ENCODE results near the gene KDM4B. TPM values are rescaled to one million over a fixed set of nuclear protein-coding genes. Genes with fewer than 3 reads are reported as not detected.

KDM4B gene
- total and polyA plus RNA-seq, 2 of the 8 experiments (the other 6 are each of a cell fraction or from before 2014, with no cell fraction given), result 12.0 to 31.9 TPM

- FAIRE-seq (no peak), DNase-seq (ENCODE audit: low read depth in 1 of 2, low spot score in 2 of 2) (no peak)
- no peak overlapping the region for H2BK15ac ChIP-seq (ENCODE audit: low read length)
- H2BK12ac ChIP-seq (ENCODE audit: low read depth, low read length), result no peak overlapping the region
- no peak overlapping the region for H3K18ac ChIP-seq (ENCODE audit: extremely low read depth, low read length)
- H4K20me1 ChIP-seq (replicated peaks in 1 of 2; ENCODE audit: control insufficient read depth in 1 of 2, insufficient read depth in 2 of 2, low read length in 2 of 2), result peaks cover 4 to 5% of the 10 kb centered on the region in 2 experiments
- H3K4me3 ChIP-seq (ENCODE audit: extremely low read depth in 1 of 4, insufficient read depth in 2 of 4, low read depth in 3 of 4, low read length in 4 of 4), result no peak overlapping the region
- ChIA-PET CTCF (ENCODE audit: partially characterized antibody) (no interaction called here), POLR2A (ENCODE audit: partially characterized antibody) (no interaction called here)
- peaks cover 0 to 30% of the 10 kb centered on the region in 2 experiments; a peak in 1 of 4 replicates for H3K79me2 ChIP-seq (ENCODE audit: control insufficient read depth in 1 of 2, insufficient read depth in 2 of 2, low read length in 2 of 2)
- peaks cover 0 to 14% (median 7%) of the 10 kb centered on the region in 4 experiments; a peak in 5 of 8 replicates for H3K36me3 ChIP-seq (ENCODE audit: control insufficient read depth in 2 of 4, insufficient read depth in 4 of 4, low read length in 3 of 4)
- no peak overlapping the region for H3K4ac ChIP-seq (replicated peaks; ENCODE audit: insufficient read length, low read depth, low read length)
- H2AK5ac ChIP-seq (ENCODE audit: low read depth, low read length), result no peak overlapping the region
- H3K23me2 ChIP-seq (ENCODE audit: low read depth, low read length), result peaks cover 16% of the 10 kb centered on the region; the same call in 1 of the 2 replicates
- H3K4me2 ChIP-seq (ENCODE audit: insufficient read depth in 1 of 2, low read depth in 2 of 2, low read length in 2 of 2), result no peak overlapping the region
- no peak overlapping the region for H3K9ac ChIP-seq (replicated peaks in 1 of 4; ENCODE audit: extremely low read depth in 1 of 4, low read depth in 3 of 4, low read length in 3 of 4)
- 92% methylated on average over 21 of the region's 21 CpGs; no CpG with 5 or more reads in 1 of the 2 experiments for WGBS, 2 experiments (ENCODE audit: extremely low coverage in 1 of 2, insufficient coverage in 1 of 2, insufficient read length in 1 of 2, insufficient replicate concordance in 2 of 2, low coverage in 1 of 2, low lambda C conversion rate in 2 of 2, missing lambda C conversion rate in 1 of 2)
- TF ChIP-seq POLR2A (IDR thresholded peaks at IDR 0.05; ENCODE audit: control extremely low read depth in 1 of 2, low read depth in 2 of 2, low read length in 2 of 2) (no peak), BRCA1 (IDR thresholded peaks at IDR 0.05; ENCODE audit: low read depth, low read length) (no peak)
- H3K79me1 ChIP-seq (ENCODE audit: low read depth, low read length), result peaks cover 20% of the 10 kb centered on the region
- no peak overlapping the region for H4K91ac ChIP-seq (replicated peaks; ENCODE audit: insufficient read length, low read length)
- H3K9me3 ChIP-seq (ENCODE audit: insufficient read depth in 2 of 2, low read depth in 1 of 2, low read length in 1 of 2), result peaks cover 0 to 10% of the 10 kb centered on the region in 2 experiments; a peak in 2 of 4 replicates
- H2BK20ac ChIP-seq (ENCODE audit: low read length), result no peak overlapping the region
- no peak overlapping the region for H4K8ac ChIP-seq (ENCODE audit: extremely low read depth, insufficient read depth, low read length)
- no peak overlapping the region for H3K23ac ChIP-seq (ENCODE audit: insufficient read length)
- no peak overlapping the region for H2AFZ ChIP-seq (ENCODE audit: low read length)
- no peaks in the 10 kb centered on the region; a peak in 2 of 7 replicates for H3K4me1 ChIP-seq (replicated peaks in 1 of 4; ENCODE audit: control insufficient read depth in 3 of 4, insufficient read depth in 4 of 4, low read length in 3 of 4)
- no peak overlapping the region for H2BK120ac ChIP-seq (replicated peaks; ENCODE audit: low read depth, low read length)
- no peak overlapping the region for H3K14ac ChIP-seq (ENCODE audit: insufficient read length)
- no peak overlapping the region for H3K56ac ChIP-seq (replicated peaks; ENCODE audit: insufficient read length, low read depth, low read length)
- H3K27ac ChIP-seq (ENCODE audit: low read depth, low read length), result no peak overlapping the region
- H4K5ac ChIP-seq (ENCODE audit: insufficient read length, low read depth, low read length), result no peak overlapping the region
- H2BK5ac ChIP-seq (ENCODE audit: low read depth, low read length), result no peak overlapping the region
- no peaks in the 10 kb centered on the region for H3K27me3 ChIP-seq (replicated peaks in 1 of 4; ENCODE audit: control insufficient read depth in 3 of 4, extremely low read depth in 1 of 4, insufficient read depth in 3 of 4, low read length in 3 of 4)
These were observed 51.5 kb downstream of the KDM4B start for GRCh38 chr19:5020368-5020767.
